Measurements from ENCODE around the gene CGAS.
"Not testable (repeated sequence)": the region's sequence is repeated elsewhere in the genome, so short reads cannot be mapped to it uniquely, and the experiment has no call there.

CGAS gene

DNA sequence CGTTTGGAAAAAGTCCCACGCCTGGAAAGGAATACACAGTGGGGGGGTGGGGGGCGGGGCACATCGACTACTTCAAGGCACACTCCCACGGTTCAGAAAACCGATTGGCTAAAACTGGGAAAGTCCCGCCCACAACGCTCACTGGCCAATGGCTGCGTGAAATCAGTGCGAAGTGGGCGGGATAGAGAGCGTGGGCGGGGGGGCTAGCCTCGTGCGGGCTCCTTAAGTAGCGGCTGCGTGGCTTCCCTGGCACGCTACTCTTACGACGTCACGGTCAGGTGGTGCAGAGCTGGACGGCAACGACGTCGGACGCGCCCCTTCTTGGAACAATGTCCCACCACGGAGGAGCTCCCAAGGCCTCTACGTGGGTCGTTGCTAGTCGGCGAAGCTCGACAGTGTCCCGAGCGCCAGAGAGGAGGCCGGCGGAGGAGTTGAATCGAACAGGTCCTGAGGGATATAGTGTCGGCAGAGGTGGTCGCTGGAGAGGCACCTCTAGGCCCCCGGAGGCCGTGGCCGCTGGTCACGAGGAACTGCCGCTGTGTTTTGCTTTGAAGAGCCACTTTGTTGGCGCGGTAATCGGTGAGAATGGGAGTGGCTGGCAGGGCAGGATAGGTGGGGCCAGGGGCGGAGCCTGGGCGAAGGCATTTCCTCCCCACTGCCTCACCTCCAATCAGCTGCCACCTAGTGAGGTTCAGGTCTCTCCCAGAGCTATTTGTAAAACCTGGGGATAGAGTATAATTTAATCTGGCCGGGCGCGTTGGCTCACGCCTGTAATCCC, 57.3 kb downstream of the CGAS start, which contains the start of gene DDX43:
Gene DDX43, plus strand, starts transcription at position 252 of the 778 bp plus-strand sequence. Its CDS starts 78 bp downstream, at position 330.
- DNase-seq, result peak; percentile 23

DNA sequence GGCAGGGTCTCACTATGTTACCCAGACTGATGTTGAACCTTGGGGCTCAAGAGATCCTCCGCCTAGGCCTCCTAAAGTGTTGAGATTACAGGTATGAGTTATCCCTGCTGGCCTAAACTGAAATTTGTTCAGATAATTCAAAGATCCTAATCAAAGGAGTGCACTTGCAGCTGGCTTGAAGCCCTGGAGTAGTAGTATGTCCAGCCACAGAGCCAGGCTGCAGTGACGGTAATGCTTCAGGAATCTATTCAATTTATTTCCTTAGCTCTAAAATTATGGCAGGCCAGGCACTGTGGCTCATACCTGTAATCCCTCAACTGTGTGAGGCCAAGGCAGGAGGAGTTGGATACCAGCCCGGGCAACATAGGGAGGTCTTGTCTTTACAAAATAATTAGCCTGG, 58.8 kb downstream of the CGAS start:
- DNase-seq, result no peak

DNA sequence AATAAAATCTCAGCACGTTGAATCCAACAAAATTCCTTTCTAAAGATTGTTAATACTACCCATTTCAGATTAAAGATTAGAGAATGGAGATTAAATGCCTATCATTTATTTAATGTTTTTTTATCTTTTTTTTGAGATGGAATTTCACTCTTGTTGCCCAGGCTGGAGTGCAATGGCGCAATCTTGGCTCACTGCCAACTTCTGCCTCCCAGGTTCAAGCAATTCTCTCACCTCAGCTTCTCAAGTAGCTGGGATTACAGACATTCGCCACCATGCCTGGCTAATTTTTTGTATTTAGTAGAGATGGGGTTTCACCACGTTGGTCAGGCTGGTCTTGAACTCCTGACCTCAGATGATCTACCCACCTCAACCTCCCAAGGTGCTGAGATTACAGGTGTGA, 59.9 kb downstream of the CGAS start:
- DNase-seq, result not testable (repeated sequence)

DNA sequence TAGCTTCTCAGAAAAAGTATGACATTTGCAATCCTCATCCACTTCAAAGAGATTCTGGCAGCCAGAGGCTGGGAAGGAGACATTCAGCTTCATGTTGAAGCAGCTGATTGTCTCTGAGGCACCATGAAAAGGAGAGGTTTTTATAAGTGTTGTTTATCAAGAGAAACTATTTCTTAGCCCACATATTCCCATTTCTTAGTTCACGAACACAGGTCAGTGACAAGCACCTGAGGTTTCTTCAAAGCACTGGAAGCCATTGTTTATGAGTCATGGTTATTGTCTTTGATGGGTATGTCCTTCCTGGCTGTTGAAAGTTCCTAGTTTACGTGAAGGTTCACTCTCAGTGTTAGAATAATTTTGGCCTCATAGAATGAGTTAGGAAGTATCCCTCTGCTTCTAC, 60.4 kb downstream of the CGAS start:
- no peak for DNase-seq

DNA sequence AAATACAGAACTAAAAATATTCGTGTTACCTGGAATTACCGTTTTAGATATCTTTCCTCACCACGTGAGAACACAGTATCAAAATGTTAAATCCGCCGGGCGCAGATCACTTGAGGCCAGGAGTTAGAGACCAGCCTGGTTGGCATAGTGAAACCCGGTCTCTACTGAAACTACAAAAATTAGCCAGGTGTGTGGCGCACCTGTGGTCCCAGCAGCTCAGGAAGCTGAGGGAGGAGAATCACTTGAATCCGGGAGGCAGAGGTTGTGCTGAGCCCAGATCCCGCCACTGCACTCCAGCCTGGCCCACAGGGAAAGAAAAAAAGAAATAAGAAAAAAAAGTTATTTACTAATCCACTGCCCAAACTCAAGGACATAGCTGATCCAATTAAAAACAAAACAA, 62.2 kb downstream of the CGAS start:
- DNase-seq, result no peak

DNA sequence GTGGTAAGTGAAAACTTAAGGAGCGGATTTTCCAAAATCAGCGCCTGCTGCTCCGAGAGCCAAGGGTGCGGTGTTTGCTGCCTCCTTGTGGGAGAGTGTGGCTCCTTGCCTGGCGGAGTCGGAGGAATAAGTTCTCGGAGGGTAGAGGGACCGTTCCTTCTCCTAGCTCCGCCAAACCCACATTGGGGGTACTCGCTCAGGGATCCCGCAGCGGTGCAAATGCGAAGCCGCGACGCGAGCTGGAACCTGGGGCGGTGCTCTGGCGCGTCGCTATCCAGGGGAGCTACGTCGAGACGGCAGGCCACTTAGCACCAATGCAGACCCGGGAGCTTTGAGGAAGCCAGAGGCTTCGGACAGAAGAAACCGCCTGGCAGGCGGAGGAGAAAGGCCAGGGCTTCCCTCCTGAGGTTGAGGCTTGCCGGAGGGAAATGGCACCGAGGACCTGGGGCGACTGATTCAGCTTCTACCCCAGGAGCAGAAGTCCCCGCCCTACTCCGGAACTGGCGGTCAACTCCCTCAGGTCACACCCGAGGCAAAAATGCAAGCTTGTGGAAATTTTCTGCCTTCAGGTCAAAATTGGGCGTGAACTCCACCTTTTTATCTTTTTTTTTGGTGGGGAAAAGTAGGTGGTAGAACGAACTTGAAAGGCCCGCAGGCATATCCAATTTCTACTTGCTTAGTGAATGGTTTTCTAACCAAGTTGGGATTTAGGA, 63.1 kb downstream of the CGAS start:
- DNase-seq, result no peak

DNA sequence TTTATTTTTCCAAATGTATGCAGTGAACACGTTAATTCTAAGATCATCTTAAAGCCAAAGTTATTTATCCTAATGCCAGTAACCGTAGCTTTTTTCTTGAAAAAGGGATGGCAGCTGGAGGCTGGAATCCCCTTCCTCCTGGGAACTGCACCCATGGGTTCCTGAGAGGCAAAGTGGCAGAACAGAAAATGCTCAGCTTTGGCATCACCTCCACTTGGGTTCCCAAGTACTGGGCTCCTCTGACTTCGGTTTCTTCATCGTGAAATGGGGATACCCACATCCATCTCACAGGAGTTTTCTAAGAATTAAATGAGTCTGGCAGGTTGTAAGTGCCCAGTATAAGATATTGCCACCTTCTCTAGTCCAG, 63.7 kb downstream of the CGAS start:
- no peak for DNase-seq

DNA sequence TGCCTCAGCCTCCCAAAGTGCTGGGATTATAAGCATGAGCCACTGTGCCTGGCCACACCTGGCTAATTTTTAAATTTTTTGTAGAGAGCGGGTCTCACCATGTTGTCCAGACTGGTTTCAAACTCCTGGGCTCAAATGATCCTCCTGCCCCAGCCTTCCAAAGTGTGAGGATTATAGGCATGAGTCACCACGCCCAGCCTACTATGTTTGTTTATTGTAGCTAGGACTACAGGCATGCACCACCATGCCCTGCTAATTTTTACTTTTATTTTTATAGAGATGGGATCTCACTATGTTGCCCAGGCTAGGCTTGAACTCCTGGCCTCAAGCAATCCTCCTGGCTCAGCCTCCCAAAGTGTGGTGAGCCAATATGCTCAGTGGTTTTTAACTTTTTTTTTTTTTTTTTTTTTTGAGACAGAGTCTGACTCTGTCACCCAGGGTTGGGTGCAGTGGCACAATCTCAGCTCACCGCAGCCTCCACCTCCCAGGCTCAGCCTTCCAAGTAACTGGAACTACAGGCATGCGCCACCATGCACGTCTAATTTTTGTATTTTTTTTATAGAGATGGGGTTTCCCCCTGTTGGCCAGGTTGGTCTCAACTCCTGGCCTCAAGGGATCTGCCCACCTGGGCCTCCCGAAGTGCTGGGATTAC, 69.5 kb downstream of the CGAS start:
- no peak for DNase-seq

DNA sequence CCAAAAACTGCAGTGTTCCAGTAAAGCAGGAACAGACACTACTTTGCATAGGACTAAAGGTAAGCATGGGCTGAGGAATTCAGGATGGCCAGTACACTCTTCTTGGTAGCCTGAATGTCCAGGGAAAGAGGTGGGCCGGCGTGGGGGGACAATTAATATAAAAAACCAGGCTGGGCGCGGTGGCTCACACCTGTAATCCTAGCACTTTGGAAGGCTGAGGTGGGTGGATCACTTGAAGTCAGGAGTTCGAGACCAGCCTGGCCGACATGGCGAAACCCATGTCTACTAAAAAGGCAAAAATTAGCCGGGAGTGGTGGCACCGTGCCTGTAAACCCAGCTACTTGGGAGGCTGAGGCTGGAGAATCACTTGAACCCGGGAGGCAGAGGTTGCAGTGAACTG, 70.6 kb downstream of the CGAS start:
- DNase-seq, result not testable (repeated sequence)

DNA sequence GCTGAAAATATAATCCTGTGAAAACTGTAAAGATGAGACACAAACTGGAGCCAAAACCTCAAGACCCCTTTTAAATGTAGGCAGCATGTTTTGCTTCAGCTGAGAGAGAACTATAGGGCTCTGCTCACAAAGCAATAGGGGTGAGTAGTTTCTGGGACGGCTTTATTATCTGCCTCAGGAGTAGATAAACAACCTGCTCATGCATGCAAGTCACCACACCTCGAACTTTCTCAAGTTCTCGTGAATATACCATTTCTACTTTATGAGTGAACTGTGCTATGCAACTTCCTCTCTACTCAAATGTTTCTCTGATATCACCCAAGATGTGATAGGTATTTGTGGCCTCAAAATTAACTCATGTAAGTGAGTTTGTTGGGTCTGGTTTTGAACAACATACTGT, 74.9 kb downstream of the CGAS start:
- DNase-seq, result no peak

DNA sequence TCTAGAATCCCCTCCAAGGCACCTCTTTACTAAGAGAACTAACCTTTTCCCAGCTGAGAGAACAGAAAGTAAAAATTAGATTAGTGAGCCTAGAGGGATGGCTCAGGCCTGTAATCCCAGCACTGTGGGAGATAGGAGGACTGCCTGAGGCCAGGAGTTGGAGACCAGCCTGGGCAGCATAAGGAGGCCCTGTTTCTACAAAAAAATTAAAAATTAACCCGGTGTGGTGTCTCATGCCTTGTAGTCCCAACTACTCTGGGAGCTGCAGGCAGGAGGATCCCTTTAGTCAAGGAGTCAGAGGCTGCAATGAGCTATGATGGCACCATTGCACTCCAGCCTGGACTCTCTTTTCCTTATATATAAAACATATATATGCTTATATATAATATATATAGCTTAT, 76.9 kb downstream of the CGAS start:
- DNase-seq, result no peak
